ENCODE measurements around the gene MAP2K1.
"Not testable (repeated sequence)": the region's sequence is repeated elsewhere in the genome, so short reads cannot be mapped to it uniquely, and the experiment has no call there.

The MAP2K1 gene

GRCh38 chr15:66502491-66502890 lies 115.8 kb downstream of the MAP2K1 start:
- no peak for DNase-seq

- not testable (repeated sequence) for DNase-seq
Observed at GRCh38 chr15:66503041-66503648, 116.4 kb downstream of the MAP2K1 start.

- no peak for DNase-seq
Observed at GRCh38 chr15:66503780-66504562, 117.3 kb downstream of the MAP2K1 start.

GRCh38 chr15:66504563-66505429 lies 118.1 kb downstream of the MAP2K1 start, which contains the start of the genes RPL4 and ZWILCH:
TSS of gene RPL4 (minus strand) at chr15:66504855. CDS start at chr15:66504790, 65 bp downstream.
TSS of gene ZWILCH (plus strand) at chr15:66505326. CDS start at chr15:66505339, 13 bp downstream.
- DNase-seq, result peak in 54 of 56 donors; percentile 13 to 84 (median 62)

GRCh38 chr15:66505430-66505811 lies 118.7 kb downstream of the MAP2K1 start:
- DNase-seq, result no peak

GRCh38 chr15:66505818-66506217 lies 119.1 kb downstream of the MAP2K1 start:
- DNase-seq, result no peak

- no peak for DNase-seq
Observed at GRCh38 chr15:66508293-66508883, 121.7 kb downstream of the MAP2K1 start.

GRCh38 chr15:66514586-66514985 lies 127.9 kb downstream of the MAP2K1 start:
- no peak for DNase-seq

GRCh38 chr15:66515901-66516322 lies 129.2 kb downstream of the MAP2K1 start:
- no peak for DNase-seq

GRCh38 chr15:66523926-66524325 lies 137.2 kb downstream of the MAP2K1 start:
- no peak for DNase-seq

- DNase-seq, result no peak
Observed at GRCh38 chr15:66524838-66525237, 138.1 kb downstream of the MAP2K1 start.

GRCh38 chr15:66535056-66535455 lies 148.3 kb downstream of the MAP2K1 start:
- DNase-seq, result no peak
